HG02840 (cell line): Measurements from ENCODE around the gene ALOXE3.
A peak's percentile ranks its signal among the peaks of the same experiment; 100 is the strongest.
"Not testable (repeated sequence)": the region's sequence is repeated elsewhere in the genome, so short reads cannot be mapped to it uniquely, and the experiment has no call there.

Experiments used
- ATAC-seq: cut with Tn5 transposase; IDR thresholded peaks from one replicate; pipeline ENCODE4 v1.9.1; 2021; ENCODE audit warnings: mild to moderate bottlenecking, moderate library complexity, moderate number of reproducible peaks; ENCODE audit not compliant: unreplicated experiment, low FRiP score

ALOXE3 gene

GRCh38 chr17:8103549-8103948, 14.8 kb downstream of the ALOXE3 start:
- ATAC-seq, result no peak

GRCh38 chr17:8101721-8102120, 16.6 kb downstream of the ALOXE3 start:
- no peak for ATAC-seq

- no peak for ATAC-seq
Observed at GRCh38 chr17:8100763-8101162, 17.6 kb downstream of the ALOXE3 start.

- no peak for ATAC-seq
Observed at GRCh38 chr17:8100111-8100510, 18.2 kb downstream of the ALOXE3 start.

DNA sequence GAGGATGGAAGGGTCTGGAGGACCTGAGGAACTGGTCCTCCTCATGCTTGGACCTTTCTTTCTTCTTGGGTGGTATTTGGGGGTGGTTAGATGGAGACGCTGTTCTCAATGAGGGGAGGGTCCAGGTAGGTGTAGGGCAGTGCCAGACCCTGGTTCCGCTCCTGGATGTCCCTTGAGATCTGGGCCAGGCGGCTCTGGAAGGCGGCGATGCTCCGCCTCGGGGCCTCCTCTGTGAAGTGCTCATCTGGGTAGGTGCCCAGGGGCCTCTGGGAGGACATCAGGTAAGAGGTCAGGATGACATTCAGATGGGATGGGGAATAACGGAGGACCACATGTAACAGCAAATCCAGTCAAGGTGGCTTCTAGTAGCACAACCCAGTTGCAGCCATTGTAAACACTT, 21.8 kb downstream of the ALOXE3 start:
- ATAC-seq, result no peak

- no peak for ATAC-seq
Observed at GRCh38 chr17:8095361-8095760, 23.0 kb downstream of the ALOXE3 start.

DNA sequence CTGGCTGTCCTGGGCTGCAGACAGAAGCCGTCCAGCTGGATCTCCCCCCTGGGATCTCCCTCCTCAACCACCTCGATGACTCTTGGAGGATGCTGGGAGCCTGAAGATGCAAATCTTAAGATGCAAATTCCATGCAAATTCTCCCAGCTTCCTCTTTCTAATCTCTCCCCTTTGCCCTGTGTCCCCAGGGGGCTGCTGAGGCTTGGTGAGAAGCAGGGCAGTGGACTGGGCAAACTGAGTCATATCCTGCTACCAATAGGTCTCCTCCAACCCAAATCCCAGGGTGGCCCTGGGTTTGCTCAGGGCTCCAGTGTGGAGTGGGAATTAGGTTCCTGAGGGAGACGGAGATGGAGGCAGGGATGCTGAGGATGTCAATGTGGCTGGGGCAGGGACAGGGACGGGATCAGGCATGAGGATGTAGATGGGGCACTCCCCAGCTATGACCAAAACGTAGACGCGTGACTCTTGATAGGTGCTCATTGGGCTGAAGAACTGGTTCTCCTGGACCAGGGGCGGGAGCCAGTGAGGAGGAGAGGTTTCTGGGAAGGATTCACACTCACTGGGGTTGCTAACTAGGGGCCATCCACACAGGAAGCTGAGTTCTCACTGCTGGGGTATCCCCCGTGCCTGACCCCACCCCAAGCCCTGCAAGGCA, 27.2 kb downstream of the ALOXE3 start:
- peak; percentile 60 for ATAC-seq

DNA sequence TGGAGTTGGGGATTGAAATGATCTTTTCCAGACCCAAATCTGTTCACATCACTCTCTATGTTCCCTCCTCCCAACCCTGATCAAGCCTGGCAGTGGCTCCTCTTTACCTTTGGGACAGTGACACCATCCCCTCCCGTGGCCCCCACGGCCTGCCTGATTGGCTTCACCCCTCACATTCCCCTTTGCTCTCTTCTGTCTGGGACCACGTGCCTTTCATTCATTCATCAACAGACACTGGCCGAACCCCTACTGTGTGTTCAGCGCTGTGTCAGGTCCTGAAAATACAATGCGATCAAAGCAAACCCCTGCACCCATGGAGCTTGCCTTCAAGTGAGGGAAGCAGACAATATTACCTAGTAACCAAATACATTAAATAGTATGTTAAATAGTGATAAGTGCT, 28.6 kb downstream of the ALOXE3 start:
- ATAC-seq, result no peak

DNA sequence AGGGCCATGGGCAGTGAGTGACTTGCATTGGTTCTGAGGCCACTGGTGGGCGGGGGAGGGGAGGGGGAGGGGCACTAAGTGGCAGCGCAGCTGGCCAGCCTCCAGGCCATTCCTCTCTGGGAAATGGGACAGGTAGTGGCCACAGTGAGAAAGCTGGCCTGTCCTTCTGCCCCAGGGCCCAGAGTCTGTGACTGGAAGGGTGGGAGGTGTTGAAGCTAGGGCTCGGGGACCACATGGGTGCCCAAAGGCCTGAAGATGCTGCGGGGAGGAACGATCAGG, 30.4 kb downstream of the ALOXE3 start:
- ATAC-seq, result no peak

DNA sequence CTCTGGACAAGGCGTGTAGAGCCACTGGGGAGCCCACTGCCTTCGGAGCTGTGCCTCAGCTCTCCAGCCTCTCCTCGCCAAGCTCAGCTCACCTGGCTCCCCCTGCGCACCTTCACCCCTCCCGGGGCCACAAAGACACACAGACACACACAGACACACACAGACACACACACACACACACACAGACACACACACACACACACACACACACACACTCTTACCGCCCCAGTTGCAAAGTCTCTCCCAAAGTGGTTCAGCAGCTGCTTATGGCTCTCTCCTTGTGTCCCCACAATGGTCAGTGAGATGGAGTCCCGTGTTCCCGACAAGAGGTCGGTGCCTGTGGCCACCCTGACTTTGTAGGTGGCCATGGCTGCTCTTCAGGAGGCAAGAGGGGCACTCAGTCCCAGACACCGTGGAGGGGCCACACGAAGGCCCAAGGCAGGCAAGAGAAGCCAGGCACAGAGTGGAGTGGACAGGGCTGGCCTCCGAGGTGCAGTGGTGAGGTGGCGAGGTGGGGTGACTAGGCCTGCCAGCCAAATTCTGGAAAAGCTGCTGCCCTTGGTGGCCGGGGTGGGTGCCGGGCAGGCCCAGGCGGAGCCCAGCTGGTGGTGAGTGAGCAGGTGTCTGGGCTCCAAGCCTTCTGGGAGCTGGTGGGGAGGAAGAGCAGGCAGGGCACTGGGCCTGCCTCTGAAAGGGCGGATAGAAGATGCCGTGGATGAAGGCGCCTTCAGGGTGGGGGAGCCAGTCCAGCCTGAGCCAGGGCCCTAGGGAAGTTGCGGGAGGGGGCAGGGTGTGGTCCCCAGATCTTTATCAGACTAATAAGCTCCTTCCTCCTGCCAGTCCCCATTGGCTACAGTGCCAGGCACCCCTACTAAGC, 31.0 kb downstream of the ALOXE3 start, which contains the start of gene ALOX12B:
Gene ALOX12B (minus strand): TSS at position 642 of the 877 bp plus-strand sequence. CDS start 274 bp downstream, at position 368.
- no peak for ATAC-seq

GRCh38 chr17:8084250-8084649, 34.1 kb downstream of the ALOXE3 start:
- no peak for ATAC-seq

- ATAC-seq, result no peak
Observed at GRCh38 chr17:8082292-8082691, 36.0 kb downstream of the ALOXE3 start.

- ATAC-seq, result no peak
Observed at GRCh38 chr17:8081876-8082275, 36.4 kb downstream of the ALOXE3 start.

DNA sequence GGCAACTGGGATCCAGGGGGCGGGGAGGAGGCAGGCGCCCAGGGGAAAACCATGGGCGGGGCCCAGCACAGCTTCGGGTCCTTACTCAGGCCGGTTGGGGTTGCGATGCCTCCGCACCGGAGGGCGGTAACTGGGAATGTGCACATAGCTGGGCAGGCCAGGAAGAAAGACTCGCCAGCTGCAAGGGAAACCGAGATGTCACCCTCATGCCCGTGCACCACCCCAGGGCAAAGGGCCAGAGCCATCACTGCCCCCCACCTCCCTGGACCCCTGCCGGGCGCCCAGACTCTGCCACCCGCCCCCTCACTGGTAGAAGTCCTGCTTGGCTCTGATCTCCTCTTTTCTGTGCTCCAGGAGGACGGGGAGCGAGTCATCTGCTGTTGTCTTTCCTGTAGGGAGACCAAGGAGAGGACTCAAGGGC, 37.5 kb downstream of the ALOXE3 start:
- ATAC-seq, result no peak

DNA sequence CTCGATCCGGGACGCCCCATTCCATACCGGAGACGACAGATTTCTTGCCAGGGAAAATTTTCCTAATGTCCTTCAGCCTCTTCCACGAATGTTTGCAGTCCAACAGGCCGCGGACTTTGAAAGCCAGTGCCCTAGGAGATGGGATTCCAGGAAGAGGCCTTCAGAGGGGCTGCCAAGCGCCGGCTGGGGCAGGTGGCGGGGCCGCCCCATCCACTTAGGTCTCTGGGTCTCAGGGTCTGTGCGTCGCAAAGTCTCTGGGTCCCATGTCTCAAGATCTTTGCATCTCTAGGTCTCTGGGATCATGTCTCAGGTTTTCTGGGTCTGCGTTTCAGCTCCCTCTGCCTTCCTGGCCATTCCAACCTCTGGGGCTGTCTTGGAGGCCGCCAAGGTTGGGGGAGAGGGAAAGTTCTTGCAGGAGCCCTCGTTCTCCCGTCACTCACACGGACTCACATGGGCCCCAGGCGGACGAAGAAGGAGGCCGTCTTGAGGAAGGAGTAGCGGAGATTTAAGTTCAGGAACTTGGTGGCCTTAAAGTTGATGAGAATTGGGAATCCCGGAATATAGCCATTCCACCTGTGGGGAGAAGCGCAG, 38.0 kb downstream of the ALOXE3 start:
- no peak for ATAC-seq

DNA sequence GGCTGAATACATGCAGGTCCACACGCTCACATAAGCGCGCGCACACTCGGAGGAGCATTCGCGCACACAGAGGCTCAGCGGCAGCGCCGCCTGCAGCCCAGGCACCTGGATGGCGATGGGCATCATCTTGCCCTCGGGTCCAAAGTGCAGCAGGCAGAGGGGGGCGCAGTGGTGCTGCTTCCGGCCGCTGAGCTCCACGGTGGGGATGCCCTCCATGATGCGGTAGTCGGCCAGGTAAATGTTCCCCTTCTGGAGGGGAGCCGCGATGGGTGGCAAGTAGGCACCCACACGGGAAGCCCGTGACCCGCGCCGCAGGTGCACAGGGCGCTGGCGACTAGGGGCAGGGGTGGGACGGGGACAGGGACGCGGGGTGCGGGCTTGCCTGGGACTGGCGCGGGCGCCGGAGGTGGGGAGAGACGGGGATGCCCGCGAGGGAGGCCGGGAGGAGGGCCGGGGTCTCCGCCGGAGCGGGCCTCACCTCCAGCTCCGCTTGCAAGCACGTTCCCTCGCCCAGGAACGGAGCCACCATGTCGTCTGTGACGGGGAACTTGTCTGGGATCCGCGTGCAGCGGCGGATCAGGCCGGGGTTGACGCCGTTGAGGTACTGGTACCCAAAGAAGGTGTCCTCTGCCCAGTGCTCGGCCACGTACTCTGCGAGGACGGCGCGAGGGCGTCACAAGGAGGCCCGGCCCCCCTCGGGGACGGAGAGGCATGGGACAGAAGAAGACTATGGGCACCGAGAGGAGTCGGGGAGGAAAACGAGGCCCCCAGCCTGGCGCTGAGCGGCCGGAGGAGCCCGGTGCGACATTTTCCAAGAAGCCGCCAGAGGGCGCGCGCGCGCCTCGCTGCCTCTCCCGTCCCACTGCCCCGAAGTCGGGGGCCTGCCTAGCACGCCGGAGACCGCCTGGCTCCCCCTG, 38.8 kb downstream of the ALOXE3 start:
- no peak for ATAC-seq

GRCh38 chr17:8077939-8078338, 40.4 kb downstream of the ALOXE3 start:
- ATAC-seq, result not testable (repeated sequence)

GRCh38 chr17:8076502-8077266, 41.6 kb downstream of the ALOXE3 start:
- ATAC-seq, result no peak

- ATAC-seq, result no peak
Observed at GRCh38 chr17:8075574-8076342, 42.6 kb downstream of the ALOXE3 start.
